ENCODE data around the gene ANG. TPM values are rescaled to one million over a fixed set of nuclear protein-coding genes. Genes with fewer than 3 reads are reported as not detected.

ANG gene
- polyA plus RNA-seq, 1 of the 3 experiments (the other 2 are of a cell fraction), result 3.6 TPM

GRCh38 chr14:20698934-20699333 is 10.4 kb downstream of the ANG start:
- Histone ChIP-seq H2AFZ (ENCODE audit: low read depth) (no peak overlapping the region), H4K20me1 (ENCODE audit: insufficient read depth) (no peaks in the 10 kb centered on the region), H3K4me2 (no peak overlapping the region), H3K4me3 (ENCODE audit: low read depth in 2 of 2, low read length in 1 of 2) (no peak overlapping the region), H3K9me3 (no peaks in the 10 kb centered on the region), H3F3A (replicated peaks; ENCODE audit: insufficient read depth) (peaks cover 3% of the 10 kb centered on the region), H3K9ac (no peak overlapping the region), H3K27me3 (ENCODE audit: insufficient read depth) (peaks cover 7% of the 10 kb centered on the region; the same call in 1 of the 2 replicates), H3K36me3 (replicated peaks in 1 of 2; ENCODE audit: control insufficient read depth in 1 of 2, insufficient read depth in 2 of 2, low read length in 1 of 2) (peaks cover 0 to 6% of the 10 kb centered on the region in 2 experiments), H3K27ac (ENCODE audit: low read depth in 2 of 2, low read length in 1 of 2) (no peak overlapping the region), H3K79me2 (ENCODE audit: insufficient read depth) (no peaks in the 10 kb centered on the region), H3K9me2 (no peaks in the 10 kb centered on the region), H3K4me1 (ENCODE audit: control insufficient read depth in 1 of 2, insufficient read depth in 2 of 2, low read depth in 1 of 2, low read length in 1 of 2) (no peaks in the 10 kb centered on the region)
- no peak for DNase-seq
- ChIA-PET CTCF (interaction anchor here (0.6 to 2.6 kb wide), 5 partner anchors 9 to 273 kb away, joined by 3 to 15 read pairs (median 4); no protein-coding TSS in a partner anchor), POLR2A (no interaction called here)
- WGBS (ENCODE audit: low lambda C conversion rate), result 13% methylated on average over 5 of the region's 5 CpGs
- no peak for TF ChIP-seq USF1 (IDR thresholded peaks at IDR 0.05; ENCODE audit: borderline replicate concordance, low read depth)
- TF ChIP-seq REST (IDR thresholded peaks at IDR 0.05; ENCODE audit: low read depth, low read length), result no peak
- no peak for TF ChIP-seq TAF1 (IDR thresholded peaks at IDR 0.05; ENCODE audit: borderline replicate concordance, low read depth, low read length)

GRCh38 chr14:20699931-20700330 is 11.4 kb downstream of the ANG start:
- DNase-seq, result no peak
- Histone ChIP-seq H3K4me1 (ENCODE audit: control insufficient read depth in 1 of 2, insufficient read depth in 2 of 2, low read depth in 1 of 2, low read length in 1 of 2) (no peaks in the 10 kb centered on the region), H3K36me3 (replicated peaks in 1 of 2; ENCODE audit: control insufficient read depth in 1 of 2, insufficient read depth in 2 of 2, low read length in 1 of 2) (peaks cover 0 to 6% of the 10 kb centered on the region in 2 experiments), H3K9ac (no peak overlapping the region), H2AFZ (ENCODE audit: low read depth) (no peak overlapping the region), H3K27ac (ENCODE audit: low read depth in 2 of 2, low read length in 1 of 2) (no peak overlapping the region), H3K27me3 (ENCODE audit: insufficient read depth) (peaks cover 11% of the 10 kb centered on the region; the same call in 1 of the 2 replicates), H4K20me1 (ENCODE audit: insufficient read depth) (no peaks in the 10 kb centered on the region), H3K4me2 (no peak overlapping the region), H3K9me2 (no peaks in the 10 kb centered on the region), H3K4me3 (ENCODE audit: low read depth in 2 of 2, low read length in 1 of 2) (no peak overlapping the region), H3K9me3 (no peaks in the 10 kb centered on the region), H3F3A (replicated peaks; ENCODE audit: insufficient read depth) (peaks cover 3% of the 10 kb centered on the region), H3K79me2 (ENCODE audit: insufficient read depth) (no peaks in the 10 kb centered on the region)
- ChIA-PET POLR2A (no interaction called here), CTCF (interaction anchor here (0.9 to 1.7 kb wide), 3 partner anchors 9 to 271 kb away, joined by 3 to 10 read pairs (median 5); no protein-coding TSS in a partner anchor)
- TF ChIP-seq RXRA (IDR thresholded peaks at IDR 0.05; ENCODE audit: borderline replicate concordance, low read depth) (no peak), CHD2 (IDR thresholded peaks at IDR 0.05; ENCODE audit: low read length, partially characterized antibody) (no peak), FOSL2 (IDR thresholded peaks at IDR 0.05; ENCODE audit: borderline replicate concordance, low read depth) (no peak), USF2 (IDR thresholded peaks at IDR 0.05; ENCODE audit: borderline replicate concordance, low read depth, low read length) (no peak), MAX (IDR thresholded peaks at IDR 0.05; ENCODE audit: low read depth) (no peak), RCOR1 (IDR thresholded peaks at IDR 0.05; ENCODE audit: low read length) (no peak), MEF2A (IDR thresholded peaks at IDR 0.05; ENCODE audit: borderline replicate concordance, low read depth) (no peak), IRF3 (IDR thresholded peaks at IDR 0.05; ENCODE audit: low read depth, low read length) (no peak), ZBTB33 (IDR thresholded peaks at IDR 0.05; ENCODE audit: borderline replicate concordance, low read depth) (no peak), RFX5 (IDR thresholded peaks at IDR 0.05; ENCODE audit: low read length) (no peak), EZH2phosphoT487 (IDR thresholded peaks at IDR 0.05; ENCODE audit: borderline replicate concordance, low read depth) (no peak), SIN3A (IDR thresholded peaks at IDR 0.05; ENCODE audit: borderline replicate concordance, low read depth, low read length) (no peak), GABPA (IDR thresholded peaks at IDR 0.05; ENCODE audit: low read depth) (no peak), GATA2 (CRISPR knock-in tag; IDR thresholded peaks at IDR 0.05) (no peak), MXI1 (IDR thresholded peaks at IDR 0.05; ENCODE audit: low read depth, low read length) (no peak)

All from SK-N-SH (cell line).